Parathyroid adenoma (tissue), 2 donors: Measurements from ENCODE around the gene TMEM176B.

Source experiments
- H2AFZ ChIP-seq: fragments of 300-600 bp; sonication (generic); one replicate; pipeline ENCODE4 v1.7.0; 2017; ENCODE audit warnings: antibody characterized with exemption, mild to moderate bottlenecking
- H3K27ac ChIP-seq: fragments of 300-600 bp; sonication (generic); one replicate; pipeline ENCODE4 v1.7.0; 2017
- H3K27me3 ChIP-seq: fragments of 300-600 bp; sonication (generic); one replicate; pipeline ENCODE4 v1.7.0; 2017; ENCODE audit warnings: low read length; ENCODE audit not compliant: control insufficient read depth, insufficient read depth
- H3K36me3 ChIP-seq: fragments of 300-600 bp; sonication (generic); one replicate; pipeline ENCODE4 v1.7.0; 2017; ENCODE audit warnings: low read length; ENCODE audit not compliant: control insufficient read depth, insufficient read depth
- H3K4me1 ChIP-seq: fragments of 300-600 bp; sonication (generic); one replicate; pipeline ENCODE4 v1.7.0; 2017; ENCODE audit warnings: control low read depth
- H3K4me2 ChIP-seq: fragments of 300-600 bp; sonication (generic); one replicate; pipeline ENCODE4 v1.7.0; 2017; ENCODE audit warnings: low read length
- H3K4me3 ChIP-seq: fragments of 300-600 bp; sonication (generic); one replicate; pipeline ENCODE4 v1.7.0; 2017; ENCODE audit warnings: low read depth, low read length
- H3K79me2 ChIP-seq: fragments of 300-600 bp; sonication (generic); one replicate; pipeline ENCODE4 v1.7.0; 2017; ENCODE audit warnings: control low read depth
- H3K9ac ChIP-seq: fragments of 300-600 bp; sonication (generic); one replicate; pipeline ENCODE4 v1.7.0; 2017; ENCODE audit warnings: mild to moderate bottlenecking
- H3K9me3 ChIP-seq: fragments of 300-600 bp; sonication (generic); one replicate; pipeline ENCODE4 v1.7.0; 2017; ENCODE audit warnings: low read length; ENCODE audit not compliant: control insufficient read depth
- CTCF ChIP-seq: fragments of 300-600 bp; sonication (generic); IDR thresholded peaks from one replicate; pipeline ENCODE4 v1.7.0; 2017; ENCODE audit warnings: antibody characterized with exemption, mild to moderate bottlenecking
- donor health status: primary hyperparathyroidism.

The TMEM176B gene

GRCh38 chr7:150744041-150744656 lies 56.0 kb downstream of the TMEM176B start:
- Histone ChIP-seq H3K27ac (no peak overlapping the region), H3K9me3 (no peaks in the 10 kb centered on the region), H3K4me1 (no peaks in the 10 kb centered on the region), H2AFZ (no peak overlapping the region), H3K4me2 (no peak overlapping the region), H3K4me3 (no peak overlapping the region), H3K79me2 (no peaks in the 10 kb centered on the region), H3K9ac (no peak overlapping the region), H3K36me3 (no peaks in the 10 kb centered on the region), H3K27me3 (no peaks in the 10 kb centered on the region)
- no peak for TF ChIP-seq CTCF

- Histone ChIP-seq H3K4me2 (no peak overlapping the region), H3K79me2 (no peaks in the 10 kb centered on the region), H3K36me3 (no peaks in the 10 kb centered on the region), H2AFZ (no peak overlapping the region), H3K4me3 (no peak overlapping the region), H3K27me3 (no peaks in the 10 kb centered on the region), H3K27ac (no peak overlapping the region), H3K9me3 (no peaks in the 10 kb centered on the region), H3K9ac (no peak overlapping the region), H3K4me1 (no peaks in the 10 kb centered on the region)
- no peak for TF ChIP-seq CTCF
These were observed 57.7 kb downstream of the TMEM176B start for GRCh38 chr7:150742286-150742968.
